GM23338 (cell line): ENCODE data around the gene APOBEC3B. TPM values are rescaled to one million over a fixed set of nuclear protein-coding genes. Genes with fewer than 3 reads are reported as not detected.
A peak's percentile ranks its signal among the peaks of the same experiment; 100 is the strongest.
"Not testable (repeated sequence)": the region's sequence is repeated elsewhere in the genome, so short reads cannot be mapped to it uniquely, and the experiment has no call there.

Experiments
- ATAC-seq: fragments of 200-7000 bp; cut with Tn5 transposase; 3 replicates; pipeline ENCODE4 v1.9.1; 2020
- DNase-seq: peaks from one replicate; pipeline ENCODE4 v3.0.0-alpha.2; 2015; ENCODE audit warnings: low spot score
- H2AFZ ChIP-seq: fragments of 200-600 bp; sonication (generic); 2 replicates; pipeline ENCODE4 v1.8.0; 2016; ENCODE audit warnings: antibody characterized with exemption, mild to moderate bottlenecking, moderate library complexity
- H3F3A ChIP-seq: fragments of 200-600 bp; sonication (generic); replicated peaks from 2 replicates; pipeline ENCODE4 v1.8.0; 2017; ENCODE audit warnings: antibody characterized with exemption, mixed run types, low read depth
- H3K27ac ChIP-seq: fragments of 200-600 bp; sonication (generic); 2 replicates; pipeline ENCODE4 v1.6.1; 2016; ENCODE audit warnings: low read depth
- H3K27me3 ChIP-seq: fragments of 200-600 bp; sonication (generic); 2 replicates; pipeline ENCODE4 v1.8.0; 2016; ENCODE audit warnings: mild to moderate bottlenecking, mixed run types, moderate library complexity; ENCODE audit not compliant: insufficient read depth
- H3K36me3 ChIP-seq: fragments of 200-600 bp; sonication (generic); 2 replicates; pipeline ENCODE4 v1.8.0; 2016; ENCODE audit warnings: mild to moderate bottlenecking; ENCODE audit not compliant: insufficient read depth
- H3K4me1 ChIP-seq: fragments of 200-600 bp; sonication (generic); 2 replicates; pipeline ENCODE4 v1.8.0; 2016; ENCODE audit warnings: mild to moderate bottlenecking, moderate library complexity; ENCODE audit not compliant: insufficient read depth
- H3K4me2 ChIP-seq: fragments of 200-600 bp; sonication (generic); 2 replicates; pipeline ENCODE4 v1.7.1; 2017; ENCODE audit warnings: mixed run types
- H3K4me3 ChIP-seq: fragments of 200-600 bp; sonication (generic); 2 replicates; pipeline ENCODE4 v1.6.1; 2016; ENCODE audit warnings: mixed run types
- H3K79me2 ChIP-seq: fragments of 200-600 bp; sonication (generic); replicated peaks from 2 replicates; pipeline ENCODE4 v1.8.0; 2017; ENCODE audit warnings: mild to moderate bottlenecking; ENCODE audit not compliant: insufficient read depth
- H3K9me2 ChIP-seq: fragments of 200-600 bp; sonication (generic); 2 replicates; pipeline ENCODE4 v1.8.0; 2017; ENCODE audit not compliant: insufficient read depth
- H4K20me1 ChIP-seq: fragments of 200-600 bp; sonication (generic); replicated peaks from 2 replicates; pipeline ENCODE4 v1.8.0; 2017; ENCODE audit warnings: mild to moderate bottlenecking; ENCODE audit not compliant: insufficient read depth
- H3K27ac Mint-ChIP-seq: 2 replicates; pipeline ENCODE4 v1.8.0; 2020; ENCODE audit warnings: inconsistent platforms, mild to moderate bottlenecking, moderate library complexity, mixed read lengths
- H3K27me3 Mint-ChIP-seq: 3 replicates; pipeline ENCODE4 v1.8.0; 2022; ENCODE audit warnings: low read depth, mild to moderate bottlenecking, moderate library complexity, mixed read lengths, inconsistent platforms; ENCODE audit not compliant: insufficient read depth, poor library complexity
- H3K36me3 Mint-ChIP-seq: 3 replicates; pipeline ENCODE4 v1.8.0; 2021; ENCODE audit warnings: low read depth, mild to moderate bottlenecking, inconsistent platforms, moderate library complexity, mixed read lengths
- H3K4me1 Mint-ChIP-seq: 3 replicates; pipeline ENCODE4 v1.8.0; 2020; ENCODE audit warnings: mild to moderate bottlenecking, inconsistent platforms, mixed read lengths
- H3K4me3 Mint-ChIP-seq: 3 replicates; pipeline ENCODE4 v1.8.0; 2021; ENCODE audit warnings: moderate library complexity, mild to moderate bottlenecking, inconsistent platforms, mixed read lengths
- H3K9me3 Mint-ChIP-seq: 3 replicates; pipeline ENCODE4 v1.8.0; 2020; ENCODE audit warnings: moderate library complexity, mild to moderate bottlenecking, inconsistent platforms, mixed read lengths
- EZH2phosphoT487 ChIP-seq: fragments of 200-600 bp; sonication (generic); IDR thresholded peaks from one replicate; pipeline ENCODE4 v1.8.1; 2018; ENCODE audit warnings: antibody characterized with exemption; ENCODE audit not compliant: unreplicated experiment
- ZNF331 ChIP-seq: fragments of 250-450 bp; sonication (Bioruptor Pico); IDR thresholded peaks from 2 replicates; pipeline ENCODE4 v1.5.0; 2020; ENCODE audit warnings: low read depth, mild to moderate bottlenecking, moderate library complexity
- polyA plus RNA-seq: library from polyadenylated mRNA; unstranded; fragments of >200 nt; fragmentation: Nextera tagmentation; extraction: Ambion mirVana; gene quantifications from 2 replicates; pipeline ENCODE4 v1.2.1, GENCODE V29; 2016
- total RNA-seq: library from RNA; depleted of rRNA; stranded (reverse); fragments of >200 nt; shearing (Covaris generic); gene quantifications from 2 replicates; pipeline ENCODE4 v1.2.3, GENCODE V29; 2014
- TF ChIP-seq, protein P1 (sequence below), 2 experiments: fragments of 200-600 bp in 1 of 2; sonication (generic) in 1 of 2; conservative IDR thresholded peaks; 2 replicates each; pipeline versions ENCODE4 v1.5.1 to v1.6.1; 2016 to 2017; ENCODE audit warnings: antibody characterized with exemption in 2 of 2, low read depth in 2 of 2, mild to moderate bottlenecking in 2 of 2, moderate library complexity in 1 of 2
- TF ChIP-seq, protein P2 (sequence below): IDR thresholded peaks from one replicate; pipeline ENCODE4 v1.6.1; 2018; ENCODE audit warnings: antibody characterized with exemption; ENCODE audit not compliant: unreplicated experiment

Gene APOBEC3B
- total and polyA plus RNA-seq, 2 experiments from 2014 or later = 7.0 to 9.2 TPM

DNA sequence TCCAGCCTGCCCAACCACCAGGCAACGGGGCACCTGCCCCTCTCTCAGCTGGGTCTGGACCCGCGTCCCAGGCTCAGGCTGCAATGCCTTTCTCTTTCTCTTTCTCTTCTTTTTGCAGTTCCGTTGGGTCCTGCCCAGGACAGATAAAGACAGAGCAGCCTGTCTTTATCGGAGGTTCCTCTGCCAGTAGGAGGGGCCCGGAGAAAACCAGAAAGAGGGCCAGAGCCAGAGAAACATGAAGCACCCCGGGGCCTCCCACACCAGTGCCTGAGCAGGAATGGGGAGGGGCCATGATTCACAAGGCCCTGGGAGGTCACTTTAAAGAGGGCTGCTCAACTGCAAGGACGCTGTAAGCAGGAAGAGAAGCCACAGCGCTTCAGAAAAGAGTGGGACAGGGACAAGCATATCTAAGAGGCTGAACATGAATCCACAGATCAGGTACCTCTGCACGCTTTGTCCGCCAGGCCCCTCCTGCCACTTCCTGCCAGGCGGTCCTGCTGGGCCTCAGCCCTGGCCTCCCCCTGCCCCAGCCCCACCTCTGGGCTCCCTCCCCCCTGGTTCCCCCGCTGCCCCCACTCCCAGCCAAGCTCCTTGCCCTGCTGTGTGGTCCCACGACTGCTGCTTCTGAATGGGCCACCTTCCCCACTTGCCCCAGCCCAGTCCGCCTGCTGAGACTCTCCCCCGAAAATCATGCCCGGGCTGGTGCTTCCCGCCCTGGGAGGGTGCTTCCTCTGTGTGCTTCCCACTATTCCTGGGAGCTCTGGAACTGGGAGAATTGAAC lies 32.0 kb downstream of the APOBEC3B start, which contains the start of gene APOBEC3C:
APOBEC3C (plus strand) TSS at position 316 of the 781 bp plus-strand sequence; CDS start at position 422, 106 bp downstream.
- peaks cover 6% of the 10 kb centered on the region; the same call in 1 of the 2 replicates for H3F3A ChIP-seq
- ATAC-seq = peak; percentile 67
- peak within 1 kb of the TSS; percentile 58 for H3K4me3 Mint-ChIP-seq
- H3K9me3 Mint-ChIP-seq = no peaks in the 10 kb centered on the region
- peaks cover 23% of the 10 kb centered on the region for H3K27me3 Mint-ChIP-seq
- peak within 1 kb of the TSS; percentile 90 for H3K27ac Mint-ChIP-seq
- peaks cover 45% of the 10 kb centered on the region for H3K4me1 Mint-ChIP-seq
- peak within 1 kb of the TSS; percentile 87; the same call in 1 of the 2 replicates for H3K27ac ChIP-seq
- TF ChIP-seq, protein P1, sequence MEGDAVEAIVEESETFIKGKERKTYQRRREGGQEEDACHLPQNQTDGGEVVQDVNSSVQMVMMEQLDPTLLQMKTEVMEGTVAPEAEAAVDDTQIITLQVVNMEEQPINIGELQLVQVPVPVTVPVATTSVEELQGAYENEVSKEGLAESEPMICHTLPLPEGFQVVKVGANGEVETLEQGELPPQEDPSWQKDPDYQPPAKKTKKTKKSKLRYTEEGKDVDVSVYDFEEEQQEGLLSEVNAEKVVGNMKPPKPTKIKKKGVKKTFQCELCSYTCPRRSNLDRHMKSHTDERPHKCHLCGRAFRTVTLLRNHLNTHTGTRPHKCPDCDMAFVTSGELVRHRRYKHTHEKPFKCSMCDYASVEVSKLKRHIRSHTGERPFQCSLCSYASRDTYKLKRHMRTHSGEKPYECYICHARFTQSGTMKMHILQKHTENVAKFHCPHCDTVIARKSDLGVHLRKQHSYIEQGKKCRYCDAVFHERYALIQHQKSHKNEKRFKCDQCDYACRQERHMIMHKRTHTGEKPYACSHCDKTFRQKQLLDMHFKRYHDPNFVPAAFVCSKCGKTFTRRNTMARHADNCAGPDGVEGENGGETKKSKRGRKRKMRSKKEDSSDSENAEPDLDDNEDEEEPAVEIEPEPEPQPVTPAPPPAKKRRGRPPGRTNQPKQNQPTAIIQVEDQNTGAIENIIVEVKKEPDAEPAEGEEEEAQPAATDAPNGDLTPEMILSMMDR (conservative IDR thresholded peaks at IDR 0.05; ENCODE audit: low read depth in 2 of 2) = peak in 1 of 2 experiments; percentile 37; a peak in 2 of 4 replicates
- no peak for TF ChIP-seq ZNF331
- H3K4me3 ChIP-seq = peak within 1 kb of the TSS; percentile 47
- peak within 1 kb of the TSS; percentile 84 for H2AFZ ChIP-seq
- H3K4me1 ChIP-seq = peaks cover 39% of the 10 kb centered on the region
- no peaks in the 10 kb centered on the region for H3K9me2 ChIP-seq
- no peaks in the 10 kb centered on the region for H3K27me3 ChIP-seq
- H3K36me3 Mint-ChIP-seq = peaks cover 6% of the 10 kb centered on the region; the same call in 2 of the 3 replicates
- peak within 1 kb of the TSS; percentile 70 for H3K4me2 ChIP-seq
- H3K79me2 ChIP-seq = peaks cover 14% of the 10 kb centered on the region
- no peaks in the 10 kb centered on the region for H3K36me3 ChIP-seq
- no peaks in the 10 kb centered on the region for H4K20me1 ChIP-seq
- peak; percentile 70 for DNase-seq

- H3K27ac ChIP-seq = peak overlapping the region; percentile 80; the same call in 1 of the 2 replicates
- H3K27me3 ChIP-seq, H4K20me1 ChIP-seq, H3K9me2 ChIP-seq, ATAC-seq, H3K36me3 ChIP-seq, H3K9me3 Mint-ChIP-seq, DNase-seq: not testable (repeated sequence)
- peaks cover 50% of the 10 kb centered on the region for H3K4me1 Mint-ChIP-seq
- H3K4me1 ChIP-seq = peaks cover 45% of the 10 kb centered on the region
- H3F3A ChIP-seq = peaks cover 11% of the 10 kb centered on the region; the same call in 1 of the 2 replicates
- peak overlapping the region; percentile 70 for H3K4me2 ChIP-seq
- peak overlapping the region; percentile 90 for H3K27ac Mint-ChIP-seq
- peak overlapping the region; percentile 47 for H3K4me3 ChIP-seq
- peak overlapping the region; percentile 84; the same call in 1 of the 2 replicates for H2AFZ ChIP-seq
- peaks cover 10% of the 10 kb centered on the region; the same call in 2 of the 3 replicates for H3K36me3 Mint-ChIP-seq
- H3K27me3 Mint-ChIP-seq = peaks cover 23% of the 10 kb centered on the region
- peaks cover 17% of the 10 kb centered on the region for H3K79me2 ChIP-seq
- H3K4me3 Mint-ChIP-seq = peak overlapping the region; percentile 58
Observed at GRCh38 chr22:39014723-39015121, 32.6 kb downstream of the APOBEC3B start.

- no peaks in the 10 kb centered on the region; the same call in 2 of the 3 replicates for H3K9me3 Mint-ChIP-seq
- DNase-seq = no peak
- H3K4me1 Mint-ChIP-seq = peaks cover 61% of the 10 kb centered on the region
- H3K27ac Mint-ChIP-seq = 0 out of 2 replicates have a peak overlapping the region, but pooled peaks have one; percentile 65
- no peak overlapping the region for H3K4me2 ChIP-seq
- no peak overlapping the region for H3K4me3 Mint-ChIP-seq
- H3K9me2 ChIP-seq = no peaks in the 10 kb centered on the region
- peaks cover 15% of the 10 kb centered on the region; the same call in 2 of the 3 replicates for H3K36me3 Mint-ChIP-seq
- ATAC-seq = no peak
- H3K79me2 ChIP-seq = peaks cover 17% of the 10 kb centered on the region
- peaks cover 23% of the 10 kb centered on the region for H3K27me3 Mint-ChIP-seq
- H3K27me3 ChIP-seq = no peaks in the 10 kb centered on the region
- H3K4me3 ChIP-seq = no peak overlapping the region
- H3K27ac ChIP-seq = no peak overlapping the region
- no peak overlapping the region for H2AFZ ChIP-seq
- H4K20me1 ChIP-seq = no peaks in the 10 kb centered on the region
- peaks cover 14% of the 10 kb centered on the region for H3F3A ChIP-seq
- no peaks in the 10 kb centered on the region for H3K36me3 ChIP-seq
- peaks cover 55% of the 10 kb centered on the region for H3K4me1 ChIP-seq
- TF ChIP-seq EZH2phosphoT487 = no peak
- TF ChIP-seq, protein P2, sequence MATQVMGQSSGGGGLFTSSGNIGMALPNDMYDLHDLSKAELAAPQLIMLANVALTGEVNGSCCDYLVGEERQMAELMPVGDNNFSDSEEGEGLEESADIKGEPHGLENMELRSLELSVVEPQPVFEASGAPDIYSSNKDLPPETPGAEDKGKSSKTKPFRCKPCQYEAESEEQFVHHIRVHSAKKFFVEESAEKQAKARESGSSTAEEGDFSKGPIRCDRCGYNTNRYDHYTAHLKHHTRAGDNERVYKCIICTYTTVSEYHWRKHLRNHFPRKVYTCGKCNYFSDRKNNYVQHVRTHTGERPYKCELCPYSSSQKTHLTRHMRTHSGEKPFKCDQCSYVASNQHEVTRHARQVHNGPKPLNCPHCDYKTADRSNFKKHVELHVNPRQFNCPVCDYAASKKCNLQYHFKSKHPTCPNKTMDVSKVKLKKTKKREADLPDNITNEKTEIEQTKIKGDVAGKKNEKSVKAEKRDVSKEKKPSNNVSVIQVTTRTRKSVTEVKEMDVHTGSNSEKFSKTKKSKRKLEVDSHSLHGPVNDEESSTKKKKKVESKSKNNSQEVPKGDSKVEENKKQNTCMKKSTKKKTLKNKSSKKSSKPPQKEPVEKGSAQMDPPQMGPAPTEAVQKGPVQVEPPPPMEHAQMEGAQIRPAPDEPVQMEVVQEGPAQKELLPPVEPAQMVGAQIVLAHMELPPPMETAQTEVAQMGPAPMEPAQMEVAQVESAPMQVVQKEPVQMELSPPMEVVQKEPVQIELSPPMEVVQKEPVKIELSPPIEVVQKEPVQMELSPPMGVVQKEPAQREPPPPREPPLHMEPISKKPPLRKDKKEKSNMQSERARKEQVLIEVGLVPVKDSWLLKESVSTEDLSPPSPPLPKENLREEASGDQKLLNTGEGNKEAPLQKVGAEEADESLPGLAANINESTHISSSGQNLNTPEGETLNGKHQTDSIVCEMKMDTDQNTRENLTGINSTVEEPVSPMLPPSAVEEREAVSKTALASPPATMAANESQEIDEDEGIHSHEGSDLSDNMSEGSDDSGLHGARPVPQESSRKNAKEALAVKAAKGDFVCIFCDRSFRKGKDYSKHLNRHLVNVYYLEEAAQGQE = no peak
Observed at GRCh38 chr22:39016592-39016991, 34.4 kb downstream of the APOBEC3B start.
